Stimulated activated CD4-positive, alpha-beta T cell treated with anti-CD3 and anti-CD28 coated beads, Interleukin-12 subunit alpha, Interleukin-12 subunit beta, amount 100 ng/mL, for 48 hours (primary cell): ENCODE measurements around the gene THAP4.
"Not testable (repeated sequence)": the region's sequence is repeated elsewhere in the genome, so short reads cannot be mapped to it uniquely, and the experiment has no call there.

Source experiments
- DNase-seq, 3 donors: peaks; one replicate each; pipeline ENCODE4 v3.0.0-alpha.2; 2020; ENCODE audit warnings: low read depth in 2 of 3, low spot score in 1 of 3

The THAP4 gene

DNA sequence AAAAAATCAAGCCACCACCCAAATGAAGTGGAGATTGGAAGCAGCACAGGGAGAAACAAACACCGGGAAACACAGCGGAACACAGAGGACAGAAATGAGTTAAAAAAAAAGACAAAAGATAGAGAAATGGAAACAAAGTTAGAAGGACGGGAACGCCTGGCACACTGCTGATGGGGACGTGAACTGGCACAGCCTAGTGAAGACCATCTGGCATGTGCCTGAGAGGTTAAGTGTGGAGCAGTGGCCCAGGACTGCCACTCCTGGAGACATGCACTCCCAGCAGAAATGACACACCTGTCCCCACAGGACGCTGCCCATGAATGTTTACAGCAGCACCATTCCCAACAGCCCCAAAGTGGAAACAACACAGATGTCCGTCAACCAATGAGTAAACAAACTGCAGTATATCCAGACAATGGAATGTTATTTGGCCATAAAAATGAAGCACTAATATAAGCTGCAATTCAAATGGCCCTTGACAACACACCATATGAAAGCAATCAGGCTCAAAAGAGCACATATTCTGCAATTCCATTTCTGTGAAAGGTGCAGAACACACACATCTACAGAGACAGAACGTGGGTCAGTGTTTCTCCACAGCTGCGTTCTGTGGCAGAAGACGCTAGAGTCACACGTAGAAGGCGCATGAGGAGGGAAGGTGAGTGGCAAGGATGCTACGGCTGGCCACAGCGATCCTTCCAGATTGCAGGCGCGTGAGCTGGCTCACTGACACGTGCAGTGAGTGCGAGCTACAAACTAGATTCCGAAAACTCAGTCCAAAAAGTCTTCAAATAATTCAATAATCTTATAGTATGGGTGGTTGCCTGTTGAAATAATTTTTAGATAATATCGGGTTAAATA is 24.6 kb downstream of the THAP4 start:
- no peak for DNase-seq

DNA sequence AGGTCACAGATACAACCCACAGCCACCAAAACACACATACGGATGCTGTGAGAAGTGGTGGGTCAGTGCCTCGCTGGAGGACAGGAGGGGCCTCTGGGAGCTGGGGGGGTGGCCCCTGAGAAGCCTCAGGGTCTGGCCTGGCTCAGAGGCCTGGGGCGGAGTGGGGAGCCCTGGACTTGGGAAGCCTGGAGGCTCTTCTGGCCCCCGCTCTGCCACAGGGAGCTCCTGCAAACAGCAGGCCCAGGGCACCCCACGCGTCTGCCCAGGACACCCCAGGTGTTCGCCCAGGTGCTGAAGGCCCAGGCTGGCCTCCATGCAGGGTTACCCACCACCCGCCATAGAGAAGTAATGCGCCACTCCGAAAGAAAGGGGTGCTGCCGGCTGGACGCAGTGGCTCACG is 25.9 kb downstream of the THAP4 start:
- DNase-seq, result no peak

DNA sequence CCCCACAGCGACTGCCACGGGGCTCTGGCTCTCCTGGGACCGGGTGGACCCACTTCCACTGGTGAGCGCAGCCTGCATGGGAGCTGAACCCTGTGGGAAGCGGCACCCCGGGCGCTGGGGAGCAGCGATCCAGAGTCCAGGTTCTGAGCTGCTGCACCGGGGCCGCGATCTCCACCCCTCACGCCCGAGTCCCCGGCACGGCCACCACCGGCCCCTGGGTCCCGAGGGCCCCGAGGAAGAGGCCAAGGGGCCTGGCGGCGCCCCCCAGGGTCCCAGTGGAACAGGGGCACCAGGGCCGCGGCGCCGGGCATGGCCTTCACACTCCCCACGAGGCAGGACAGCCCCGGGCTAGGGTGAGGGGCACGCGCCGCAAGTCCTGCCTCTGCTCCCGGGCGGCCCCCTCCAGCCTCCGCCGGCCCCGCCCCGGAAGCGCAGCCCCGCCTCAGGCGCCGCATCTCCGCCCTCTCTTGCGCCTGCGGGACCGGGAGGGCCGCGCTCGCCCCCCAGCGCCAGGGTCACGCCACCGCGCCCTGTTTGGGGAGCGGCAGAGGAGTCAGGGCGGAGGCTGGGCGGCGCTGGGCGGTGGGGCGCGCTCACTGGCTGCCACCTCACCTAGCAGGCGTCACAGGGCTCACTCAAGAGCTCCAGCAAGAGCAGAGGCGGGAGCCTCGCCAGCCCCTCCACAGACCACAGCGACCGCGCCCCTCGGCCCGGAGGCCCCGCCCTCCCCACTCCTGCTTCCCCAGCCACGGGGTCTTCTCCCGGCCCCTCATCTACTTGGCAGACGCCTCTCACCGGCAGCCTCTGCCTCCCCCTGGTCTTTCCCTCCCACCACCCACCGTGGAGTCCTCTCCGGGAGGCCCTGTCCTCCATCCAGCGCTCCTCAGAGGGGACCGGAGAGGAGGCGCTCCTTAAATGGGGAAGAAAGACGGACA is 26.8 kb downstream of the THAP4 start:
- peak; percentile 79 to 85 (median 82) for DNase-seq

DNA sequence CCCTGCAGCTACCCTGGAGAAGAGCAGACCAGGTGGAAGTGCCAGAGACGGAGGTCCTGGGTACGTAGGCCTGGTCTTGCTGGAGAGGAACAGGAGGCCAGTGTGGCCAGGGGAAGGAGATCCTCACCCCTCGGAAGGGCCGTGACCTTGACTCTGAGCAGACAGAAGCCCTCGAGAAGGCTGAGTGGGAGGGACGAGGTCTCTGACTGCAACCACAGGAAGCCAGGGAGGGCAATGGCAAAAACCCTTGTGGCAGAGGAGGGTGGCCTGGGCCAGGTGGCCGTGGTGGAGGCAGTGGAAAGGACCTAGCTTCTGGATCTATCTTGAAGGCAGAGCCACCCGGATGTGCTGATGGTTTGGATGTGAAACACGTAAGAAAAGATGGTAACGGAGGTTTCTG is 28.1 kb downstream of the THAP4 start:
- no peak for DNase-seq

- no peak for DNase-seq
These were observed 29.6 kb downstream of the THAP4 start for GRCh38 chr2:241607162-241607885.

GRCh38 chr2:241606186-241606585 is 30.8 kb downstream of the THAP4 start:
- DNase-seq, result no peak

- no peak for DNase-seq
These were observed 33.3 kb downstream of the THAP4 start for GRCh38 chr2:241603686-241604085.

DNA sequence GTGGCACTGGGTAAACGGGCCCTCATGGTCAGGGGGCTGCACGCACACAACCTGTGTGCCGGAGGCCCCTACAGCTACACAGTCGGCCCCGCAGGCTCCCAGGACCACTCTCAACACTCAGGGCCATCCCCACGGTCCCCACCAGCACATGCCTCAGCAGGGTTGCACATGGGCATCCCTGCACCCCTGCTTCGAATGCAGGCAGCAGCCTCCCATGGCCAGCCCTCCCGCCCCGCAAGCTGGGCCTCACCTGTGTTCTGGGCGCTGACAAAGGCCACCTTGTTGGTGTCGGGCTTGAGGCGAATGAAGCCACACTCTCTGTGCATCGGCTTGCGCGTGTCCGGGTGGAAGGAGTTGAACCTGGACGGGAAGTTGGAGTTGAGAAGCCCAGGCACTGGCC is 34.2 kb downstream of the THAP4 start:
- DNase-seq, result no peak

- DNase-seq, result no peak
These were observed 35.1 kb downstream of the THAP4 start for GRCh38 chr2:241601841-241602240.

DNA sequence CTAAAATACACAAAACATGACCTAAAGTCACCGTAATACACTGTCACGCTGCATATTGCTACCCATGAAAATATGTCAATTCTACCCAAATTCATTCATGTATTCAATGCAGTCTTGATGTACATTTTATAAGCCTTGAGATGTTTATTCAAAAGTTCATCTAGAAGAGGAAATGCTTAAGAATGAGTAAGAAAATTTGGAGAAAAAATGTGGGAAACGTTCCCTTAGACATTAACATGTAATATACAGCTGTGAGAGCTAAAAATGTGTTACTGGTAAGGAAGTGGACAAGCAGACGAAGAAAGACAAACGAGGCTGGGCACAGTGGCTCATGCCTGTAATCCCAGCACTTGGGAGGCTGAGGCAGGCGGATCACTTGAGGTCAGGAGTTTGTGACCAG is 37.3 kb downstream of the THAP4 start:
- DNase-seq, result no peak

GRCh38 chr2:241598487-241598886 is 38.5 kb downstream of the THAP4 start:
- DNase-seq, result no peak

DNA sequence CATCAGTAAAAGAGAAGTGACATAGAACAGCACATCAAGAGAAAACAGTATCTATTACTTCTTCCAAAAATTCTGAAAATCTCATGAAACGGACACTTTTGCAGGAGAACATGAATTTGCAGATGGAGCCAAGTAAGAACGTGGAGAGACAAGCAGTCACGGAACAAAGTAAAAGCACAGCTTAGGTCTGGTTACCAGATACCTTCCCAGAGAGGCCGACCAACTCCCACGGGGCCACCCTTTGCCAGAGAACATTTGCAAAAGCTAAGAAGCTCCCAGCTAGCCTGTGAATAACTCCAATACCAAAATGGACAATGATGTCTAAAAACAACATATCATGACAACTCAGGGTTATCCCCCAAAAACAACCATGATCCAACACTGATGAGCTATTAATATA is 38.9 kb downstream of the THAP4 start:
- no peak for DNase-seq

DNA sequence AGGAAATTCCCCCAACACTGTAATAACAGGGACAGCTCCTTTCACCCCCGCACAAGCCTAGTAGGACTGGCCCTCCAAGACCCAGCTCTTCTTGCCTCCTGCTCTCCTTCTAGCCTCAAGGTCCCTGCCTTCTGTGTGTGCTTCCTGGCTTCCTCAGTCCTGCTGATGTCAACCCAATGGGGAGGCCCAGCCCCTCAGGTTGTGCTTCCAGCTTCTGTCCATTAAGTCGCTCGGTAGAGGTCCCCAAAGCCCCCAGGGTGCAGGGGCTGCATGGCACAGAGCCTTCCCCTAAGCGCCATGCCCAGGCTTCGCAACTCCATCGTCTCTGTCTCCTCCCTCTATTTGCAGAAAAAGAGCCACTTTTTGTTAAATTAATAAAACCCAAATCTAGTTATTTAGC is 39.4 kb downstream of the THAP4 start:
- no peak for DNase-seq

DNA sequence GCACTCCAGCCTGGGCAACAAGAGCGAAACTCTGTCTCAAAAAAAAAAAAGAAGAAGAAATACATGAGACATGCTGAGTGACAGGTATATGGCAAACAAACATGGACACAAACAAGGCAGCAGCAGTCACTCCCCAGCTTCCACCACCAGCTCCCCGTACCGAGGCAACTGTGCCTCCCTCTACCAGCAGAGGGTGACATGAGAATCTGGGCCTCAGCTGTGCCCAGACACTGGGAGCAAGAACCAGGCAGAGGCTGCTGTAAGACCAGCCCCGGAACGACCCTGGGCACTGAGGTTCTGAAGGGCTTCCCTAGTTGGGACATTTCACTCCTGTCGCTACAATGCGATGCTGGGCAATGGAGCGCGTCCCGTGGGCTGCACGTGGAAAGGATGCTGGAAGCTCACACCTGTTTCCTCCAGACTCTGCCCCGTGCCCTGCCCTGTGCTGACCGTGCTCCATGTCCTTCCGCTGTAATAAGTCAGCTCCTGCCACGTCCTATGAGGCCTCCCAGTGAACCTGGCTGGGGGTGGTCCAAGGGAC is 41.3 kb downstream of the THAP4 start:
- no peak for DNase-seq

DNA sequence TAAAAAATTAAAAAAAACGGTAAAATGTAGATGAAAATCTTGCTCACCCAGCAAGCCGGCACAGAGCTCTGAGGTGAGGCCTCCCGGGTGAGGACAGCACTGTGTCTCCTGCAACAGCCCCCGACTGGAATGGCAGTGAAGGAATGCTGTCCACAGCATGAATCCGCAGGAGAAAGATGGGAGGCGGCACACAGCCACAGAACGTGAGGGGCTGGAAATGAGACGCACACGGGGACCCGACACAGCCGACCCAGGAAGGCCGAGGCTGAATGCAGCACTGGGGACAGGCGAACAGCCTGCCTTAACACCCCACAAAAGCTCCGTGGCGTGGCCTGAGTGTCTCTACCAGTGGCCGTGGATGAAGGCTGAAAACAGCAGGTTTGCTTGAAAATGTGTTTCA is 43.7 kb downstream of the THAP4 start:
- DNase-seq, result no peak

DNA sequence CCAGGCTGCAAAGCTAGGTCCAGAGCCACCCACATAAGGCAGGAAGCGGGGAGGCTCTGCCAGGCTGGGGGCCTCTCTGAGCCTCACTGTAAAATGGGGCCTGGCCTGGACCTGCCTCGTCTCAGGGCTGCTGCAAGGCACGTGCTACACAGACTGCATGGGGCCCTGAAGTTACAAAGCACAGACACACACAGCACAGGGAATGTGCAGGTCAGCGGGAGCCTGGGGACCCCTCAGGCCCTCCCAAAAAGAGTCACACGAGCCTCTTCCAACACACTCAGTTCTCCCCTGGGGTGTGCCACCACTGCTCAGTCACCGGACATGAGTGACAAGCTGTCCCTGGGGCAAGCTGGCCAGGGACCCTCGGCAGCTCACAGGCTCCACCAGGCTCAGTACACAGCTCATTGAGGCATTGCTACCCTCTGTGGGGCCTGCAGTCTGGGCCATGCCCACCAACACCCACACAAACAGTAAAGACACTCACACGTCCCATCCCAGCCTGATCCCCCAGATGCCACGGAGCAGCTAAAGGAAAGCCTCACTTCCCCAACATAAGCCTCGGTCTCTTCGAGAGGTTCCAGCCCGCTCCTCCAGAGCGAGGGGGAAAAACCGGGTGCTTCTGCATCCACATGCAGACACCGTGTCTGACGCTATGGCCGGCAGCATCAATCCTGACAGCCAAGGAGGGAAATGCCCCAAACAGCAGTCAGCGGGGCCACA is 44.7 kb downstream of the THAP4 start:
- DNase-seq, result no peak

- DNase-seq, result not testable (repeated sequence)
These were observed 46.2 kb downstream of the THAP4 start for GRCh38 chr2:241590496-241591455.

DNA sequence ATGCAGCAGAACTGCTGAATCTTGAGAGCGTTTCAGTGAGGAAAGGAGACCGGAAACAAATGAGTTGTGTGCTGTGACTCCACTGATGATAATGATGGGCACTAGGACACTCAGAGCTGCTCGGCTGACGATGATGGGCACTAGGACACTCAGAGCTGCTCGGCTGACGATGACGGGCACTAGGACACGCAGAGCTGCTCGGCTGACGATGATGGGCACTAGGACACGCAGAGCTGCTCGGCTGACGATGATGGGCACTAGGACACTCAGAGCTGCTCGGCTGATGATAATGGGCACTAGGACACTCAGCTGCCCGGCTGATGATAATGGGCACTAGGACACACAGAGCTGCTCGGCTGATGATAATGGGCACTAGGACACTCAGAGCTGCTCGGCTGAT is 47.1 kb downstream of the THAP4 start:
- DNase-seq, result not testable (repeated sequence)

DNA sequence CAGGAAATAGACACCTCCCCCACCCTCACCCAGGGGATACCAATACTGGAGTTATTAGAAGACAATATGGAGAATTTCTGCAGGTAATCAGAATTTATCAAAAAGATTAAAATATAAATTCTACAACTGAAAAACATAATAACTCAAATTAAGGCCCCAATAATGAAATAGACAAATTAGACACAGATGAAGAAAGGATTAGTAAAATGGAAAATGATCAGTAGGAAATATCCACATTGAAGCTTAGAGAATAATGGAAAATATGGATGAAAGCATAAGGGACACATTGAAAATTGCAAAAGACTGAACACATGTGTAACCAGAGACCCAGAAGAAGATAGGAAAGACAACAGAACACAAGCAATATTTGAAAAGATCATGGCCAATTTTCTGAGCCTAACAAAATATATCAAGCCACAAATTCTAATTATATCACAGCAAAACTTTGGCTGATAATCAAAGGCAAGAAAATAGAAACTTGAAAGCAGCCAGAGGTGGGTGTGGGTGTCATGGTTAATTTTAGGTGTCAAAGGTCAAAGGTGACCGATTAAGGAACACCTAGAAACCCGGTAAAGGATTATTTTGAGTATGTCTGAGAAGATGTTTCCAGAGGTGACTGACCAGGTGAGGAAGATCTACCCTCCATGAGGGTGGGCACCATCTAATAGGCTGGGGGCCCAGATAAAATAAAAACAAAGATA is 50.2 kb downstream of the THAP4 start:
- DNase-seq, result no peak
